NCI-H1417 treated with DMSO at 0.1 percent for 48 hours (cell line): Measurements from ENCODE around the gene RBMS2.
"Not testable (repeated sequence)": the region's sequence is repeated elsewhere in the genome, so short reads cannot be mapped to it uniquely, and the experiment has no call there.

Experiments
- DNase-seq: peaks from one replicate; lab custom pipeline; 2025; lab: John Stamatoyannopoulos, UW

The RBMS2 gene

DNA sequence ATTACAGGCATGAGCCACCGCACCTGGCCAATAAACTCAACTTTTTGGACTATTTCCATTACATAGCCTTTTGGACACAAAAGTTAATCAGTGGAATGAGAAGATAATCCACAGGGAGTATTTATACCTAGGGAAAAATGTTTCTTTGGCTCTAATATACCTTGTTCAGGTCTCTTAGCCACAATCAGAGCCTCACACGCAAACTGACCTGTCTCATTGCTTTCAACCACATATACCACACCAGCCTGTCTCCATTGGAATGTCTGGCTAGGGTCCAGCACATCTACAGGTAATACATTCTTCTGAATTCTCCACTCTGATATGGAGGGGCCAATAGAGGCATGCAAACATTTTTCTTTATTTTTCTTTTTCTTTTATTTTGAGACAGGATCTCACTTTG lies 3.8 kb upstream of the RBMS2 start:
- DNase-seq, result no peak

DNA sequence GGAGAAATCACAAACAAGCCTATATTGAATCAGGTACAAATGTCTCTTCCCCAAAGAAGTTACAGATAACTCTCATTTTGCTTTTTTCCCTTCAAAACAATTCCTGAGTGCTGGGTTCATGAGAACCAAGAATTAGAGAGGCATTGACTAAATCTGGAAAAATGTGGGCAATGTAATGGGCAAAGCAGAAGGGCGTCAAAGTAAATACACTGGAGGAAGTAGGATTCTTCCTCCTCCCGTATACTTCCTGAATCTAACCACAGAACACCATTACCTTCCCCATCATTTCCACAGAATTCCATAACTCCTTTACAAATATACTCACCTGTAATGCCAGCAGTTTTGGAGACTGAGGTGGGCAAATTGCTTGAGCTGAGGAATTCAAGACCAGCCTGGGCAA lies 3.0 kb upstream of the RBMS2 start:
- no peak for DNase-seq

DNA sequence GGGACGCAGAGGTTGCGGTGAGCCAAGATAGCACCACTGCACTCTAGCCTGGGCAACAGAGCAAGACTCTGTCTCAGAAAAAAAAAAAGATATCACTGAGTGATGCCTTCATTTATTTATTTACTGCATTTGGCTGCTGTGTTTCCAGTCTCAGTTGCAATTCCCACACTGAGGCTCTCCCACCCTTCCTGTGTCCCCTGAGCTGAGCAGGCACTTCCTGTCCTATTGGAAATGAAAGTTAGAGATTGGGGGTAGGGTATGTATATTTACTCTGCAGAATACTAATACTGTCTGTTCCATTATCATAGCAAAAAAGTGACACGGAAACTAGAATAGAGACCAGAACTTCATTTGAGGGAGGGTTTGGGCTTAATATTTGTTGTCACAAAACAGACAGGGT lies 1.6 kb upstream of the RBMS2 start:
- DNase-seq, result no peak

DNA sequence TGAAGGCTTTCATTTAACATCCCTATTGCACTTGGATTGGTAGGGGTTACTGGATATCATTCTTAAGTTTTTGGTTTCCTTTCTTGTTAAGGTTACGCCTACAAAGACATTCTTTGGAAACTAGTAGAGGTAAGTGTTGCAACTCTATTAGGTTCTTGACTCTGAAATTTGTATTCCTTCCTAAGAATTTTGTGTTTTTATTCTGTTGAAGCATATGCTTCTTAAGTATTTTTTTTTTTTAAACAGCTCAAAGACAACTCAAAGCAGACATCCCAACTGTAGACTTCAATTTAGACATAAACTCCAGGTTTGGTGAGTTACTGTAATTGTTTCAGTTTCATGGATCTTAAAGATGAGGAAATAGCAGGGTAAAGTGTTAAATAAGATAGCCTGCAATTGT lies 1.1 kb upstream of the RBMS2 start:
- no peak for DNase-seq

DNA sequence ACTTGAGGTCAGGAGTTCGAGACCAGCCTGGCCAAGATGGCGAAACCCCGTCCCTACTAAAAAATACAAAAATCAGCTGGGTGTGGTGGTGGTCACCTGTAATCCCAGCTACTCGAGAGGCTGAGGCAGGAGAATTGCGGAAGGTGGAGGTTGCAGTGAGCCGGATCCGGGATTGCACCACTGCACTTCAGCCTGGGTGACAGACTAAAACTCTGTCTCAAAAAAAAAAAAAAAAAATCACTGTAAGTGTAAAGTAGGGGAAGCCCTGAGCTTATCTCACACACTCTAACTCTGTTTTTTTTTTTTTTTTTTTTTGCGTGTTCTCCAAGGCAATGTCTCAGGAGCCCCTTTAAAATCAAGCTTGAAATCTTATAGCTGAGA lies 421 bp upstream of the RBMS2 start:
- DNase-seq, result no peak

DNA sequence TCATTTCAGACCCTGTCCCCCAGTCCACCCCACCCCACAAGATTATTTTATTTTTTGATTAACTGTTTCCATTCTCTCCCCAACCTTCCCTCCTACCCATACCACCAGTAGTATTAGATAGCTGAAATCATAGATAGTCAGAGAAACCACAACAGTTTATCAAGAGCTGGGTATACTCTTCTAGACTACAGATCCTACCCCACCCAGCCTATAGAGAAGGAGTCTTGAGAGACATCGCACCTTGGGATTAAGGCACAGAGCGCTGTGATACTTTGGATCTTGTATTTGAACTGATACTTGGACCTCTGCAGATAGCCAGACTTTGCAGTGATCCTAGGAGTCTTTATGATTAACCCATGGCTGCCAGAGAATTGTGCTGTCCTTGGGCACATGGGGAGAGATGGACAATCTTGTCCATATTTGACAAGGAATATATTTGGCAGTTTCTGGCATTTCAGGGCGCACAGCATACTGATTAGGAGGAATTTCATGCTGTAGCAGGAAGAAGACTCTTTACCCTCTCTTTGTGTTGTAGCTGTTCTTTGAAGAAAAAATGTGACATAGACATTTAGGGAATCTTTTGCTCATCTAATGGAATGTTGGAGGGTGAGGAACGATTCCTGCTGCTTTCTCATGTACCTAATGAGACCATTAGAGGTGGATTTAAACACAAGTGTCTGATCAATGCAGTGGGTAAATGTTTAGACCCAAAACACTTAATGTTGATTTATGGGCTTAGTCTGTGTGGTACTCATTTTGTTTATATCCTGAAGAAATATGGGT lies 982 bp downstream of the RBMS2 start:
- no peak for DNase-seq

DNA sequence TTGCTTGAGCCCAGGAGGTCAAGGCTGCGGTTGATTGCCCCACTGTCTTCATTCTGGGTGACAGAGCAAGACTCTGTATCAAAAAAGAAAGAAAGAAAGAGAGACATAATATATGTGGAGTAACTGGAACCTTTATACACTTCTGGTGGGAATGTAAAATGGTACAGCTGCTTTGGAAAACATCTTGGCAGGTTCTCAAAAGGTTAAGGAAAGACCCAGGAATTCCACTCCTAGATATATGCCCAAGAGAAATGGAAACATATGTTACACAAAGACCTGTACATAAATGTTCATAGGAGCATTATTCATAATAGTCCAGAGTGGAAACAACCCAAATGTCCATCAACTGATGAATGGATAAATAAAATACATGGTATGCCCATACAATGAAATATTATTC lies 7.2 kb downstream of the RBMS2 start:
- DNase-seq, result no peak

DNA sequence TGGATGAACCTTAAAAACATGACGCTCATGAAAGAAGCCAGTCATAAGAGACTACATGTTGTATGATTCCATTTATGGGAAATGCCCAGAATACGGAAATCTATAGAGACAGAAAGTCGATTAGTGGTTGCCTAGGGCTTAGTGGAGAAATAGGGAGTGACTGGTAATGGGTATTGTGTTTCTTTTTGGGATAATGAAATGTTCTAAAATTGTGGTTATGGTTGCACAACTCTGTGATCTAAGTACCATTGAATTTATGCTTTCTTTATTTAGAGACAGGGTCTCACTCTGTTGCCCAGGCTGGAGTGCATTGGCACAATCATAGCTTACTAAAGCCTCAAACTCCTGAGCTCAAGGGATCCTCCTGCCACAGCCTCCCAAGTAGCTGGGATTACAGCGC lies 8.0 kb downstream of the RBMS2 start:
- DNase-seq, result no peak

DNA sequence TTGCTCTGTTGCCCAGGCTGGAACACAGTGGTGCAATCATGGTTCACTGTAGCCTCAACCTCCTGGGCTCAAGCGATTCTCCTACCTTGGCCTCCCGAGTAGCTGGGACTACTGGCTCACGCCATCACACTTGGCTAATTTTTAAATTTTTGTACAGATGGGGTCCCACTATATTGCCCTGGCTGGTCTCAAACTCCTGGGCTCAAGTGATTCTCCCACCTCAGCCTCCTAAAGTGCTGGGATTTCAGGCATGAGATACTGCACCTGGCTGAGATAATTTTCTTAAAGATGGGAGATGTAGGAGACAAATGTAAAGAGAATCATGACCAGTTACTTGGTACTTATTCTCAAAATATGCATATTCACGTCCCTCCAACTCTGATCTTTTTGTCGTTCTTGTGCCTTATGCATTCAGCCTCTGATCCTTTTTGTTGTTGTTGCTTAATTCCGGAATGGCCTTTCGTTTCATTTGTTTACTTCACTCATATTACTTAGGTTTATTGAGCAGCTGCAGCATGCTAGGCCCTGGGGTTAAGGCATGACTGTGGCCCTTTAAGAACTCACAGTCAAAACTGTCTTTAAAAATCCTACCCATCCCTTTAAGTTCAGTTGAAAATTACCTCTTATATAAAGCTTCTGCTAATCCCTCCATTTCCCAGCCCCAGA lies 8.9 kb downstream of the RBMS2 start:
- DNase-seq, result no peak

DNA sequence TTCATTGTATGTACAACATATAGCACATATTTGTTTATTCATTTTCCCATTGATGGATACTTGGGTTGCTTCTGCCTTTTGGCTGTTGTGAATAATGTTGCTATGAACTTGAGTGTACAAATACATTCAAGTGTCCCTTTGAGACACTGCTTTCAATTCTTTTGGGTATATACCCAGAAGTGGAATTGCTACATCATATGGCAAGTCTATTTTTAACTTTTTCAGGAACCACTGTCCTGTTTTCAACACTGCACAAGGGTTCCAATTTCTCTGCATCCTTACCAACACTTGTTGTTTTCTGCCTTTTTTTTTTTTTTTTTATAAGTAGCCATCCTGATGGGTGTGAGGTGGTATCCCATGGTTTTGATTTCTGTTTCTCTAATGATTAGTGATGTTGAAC lies 15.9 kb downstream of the RBMS2 start:
- no peak for DNase-seq

DNA sequence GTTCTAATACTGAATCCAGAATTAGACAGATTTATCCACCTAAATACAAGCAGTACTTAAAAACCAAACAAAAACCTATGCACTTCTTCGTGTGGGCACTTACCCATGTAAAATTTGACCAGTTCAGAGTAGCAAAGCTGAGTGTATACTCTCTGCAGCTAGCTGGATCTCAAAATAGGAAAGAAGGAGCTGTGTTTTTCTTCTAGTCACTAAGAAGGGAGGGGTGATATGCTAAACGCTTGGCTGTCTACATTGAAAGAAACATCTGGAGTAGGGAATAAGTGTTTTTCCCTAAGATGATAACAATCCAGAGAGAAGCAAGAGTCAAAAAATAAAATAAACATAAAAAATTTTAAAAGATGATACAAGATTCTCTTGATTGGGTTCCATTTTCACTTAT lies 20.0 kb downstream of the RBMS2 start:
- DNase-seq, result no peak

DNA sequence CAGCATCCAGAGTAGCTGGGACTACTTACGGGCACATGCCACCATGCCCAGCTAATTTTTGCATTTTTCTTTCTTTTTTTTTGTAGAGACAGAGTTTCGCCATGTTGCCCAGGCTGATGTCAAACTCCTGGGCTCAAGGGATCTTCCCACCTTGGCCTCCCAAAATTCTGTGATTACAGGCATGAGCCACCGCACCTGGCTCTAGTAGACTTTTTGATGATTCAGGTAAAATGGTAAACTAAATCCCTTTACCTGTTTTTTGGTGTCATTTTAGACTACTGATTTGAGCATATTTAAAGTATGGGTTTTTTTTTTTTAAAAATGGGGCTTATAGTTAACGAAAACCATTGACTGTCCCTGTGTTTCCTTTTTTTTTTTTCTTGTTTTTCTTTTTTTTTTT lies 20.5 kb downstream of the RBMS2 start:
- no peak for DNase-seq

DNA sequence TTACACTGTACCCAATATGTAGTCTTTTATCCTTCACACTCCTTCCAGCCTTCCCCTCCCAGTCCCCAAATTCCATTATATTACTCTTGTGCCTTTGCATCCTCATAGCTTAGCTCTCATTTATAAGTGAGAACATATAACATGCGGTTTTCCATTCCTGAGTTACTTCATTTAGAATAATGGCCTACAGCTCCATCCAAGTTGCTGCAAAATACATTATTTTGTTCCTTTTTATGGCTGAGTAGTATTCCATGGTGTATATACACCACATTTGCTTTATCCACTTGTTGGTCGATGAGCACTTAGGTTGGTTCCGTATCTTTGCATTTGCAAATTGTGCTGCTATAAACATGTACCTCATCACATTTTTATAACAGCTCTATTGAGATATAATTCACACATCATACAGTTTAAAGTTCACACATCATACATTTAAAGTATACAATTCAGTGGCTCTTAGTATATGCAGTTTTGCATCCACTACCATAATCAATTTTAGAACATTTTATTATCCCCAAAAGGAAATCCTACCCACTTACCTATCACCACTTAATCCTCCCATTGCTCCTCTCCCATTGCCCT lies 23.5 kb downstream of the RBMS2 start:
- no peak for DNase-seq

DNA sequence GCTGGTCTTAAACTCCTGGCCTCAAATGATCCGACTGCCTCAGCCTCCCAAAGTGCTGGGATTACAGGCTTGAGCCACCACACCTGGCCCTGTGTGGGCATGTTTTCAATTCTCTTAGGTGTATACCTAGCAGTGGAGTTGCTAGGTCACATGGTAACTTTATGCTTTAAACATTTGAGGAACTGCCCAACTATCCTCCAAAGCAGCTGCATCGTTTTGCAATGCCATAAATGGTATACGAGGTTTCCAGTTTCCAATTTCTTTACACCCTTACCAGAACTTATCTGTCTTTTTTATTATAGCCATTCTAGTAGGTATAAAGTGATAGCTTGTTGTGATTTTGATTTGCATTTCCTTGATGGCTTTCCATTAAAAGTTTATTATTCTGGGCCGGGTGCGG lies 25.1 kb downstream of the RBMS2 start:
- DNase-seq, result no peak

DNA sequence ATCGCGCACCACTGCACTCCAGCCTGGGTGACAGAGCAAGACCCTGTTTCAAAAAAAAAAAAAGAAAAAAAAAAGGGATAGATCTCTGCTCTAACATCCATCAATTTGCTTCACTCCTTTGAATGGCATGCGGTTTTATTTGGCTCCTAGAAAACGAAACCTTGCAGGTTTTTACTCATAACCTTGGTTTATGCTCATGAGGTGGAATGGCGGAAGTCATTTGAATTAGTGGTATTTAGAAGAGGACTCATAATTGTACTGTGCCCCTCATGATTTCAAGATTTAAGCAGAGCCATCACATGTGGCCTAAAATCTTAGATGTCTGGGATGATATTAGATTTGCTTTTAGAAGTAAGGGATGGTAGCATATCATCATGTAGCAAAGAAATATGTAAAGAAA lies 29.4 kb downstream of the RBMS2 start:
- no peak for DNase-seq

DNA sequence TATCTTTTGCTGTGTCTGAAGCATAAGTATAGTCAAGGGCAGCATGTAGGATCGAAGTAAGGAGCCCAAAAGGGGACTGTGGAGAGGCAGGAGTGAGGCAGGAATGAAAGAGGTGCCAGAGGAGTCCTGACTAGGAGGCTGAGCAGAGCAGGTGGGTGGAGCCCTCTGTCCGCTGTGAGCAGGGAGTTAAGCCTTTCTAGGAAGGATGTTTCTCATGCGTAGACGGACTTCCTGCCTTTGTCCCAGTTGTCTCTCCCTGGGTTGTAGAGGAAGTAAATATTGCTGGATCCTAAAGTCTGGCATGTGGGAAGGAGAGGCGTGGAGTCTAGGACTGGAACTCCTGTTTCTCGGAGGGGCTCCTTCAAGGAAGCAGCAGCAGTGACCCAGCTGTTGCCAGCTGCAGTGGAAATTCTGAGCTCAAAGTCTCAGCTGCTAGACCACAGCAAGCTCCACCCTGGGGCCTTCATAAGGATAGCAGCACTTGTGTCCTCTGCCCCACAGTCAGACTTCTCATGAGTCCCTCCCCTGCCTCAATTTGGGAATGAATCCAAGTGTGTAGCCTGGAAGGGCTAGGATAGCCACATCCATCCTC lies 44.0 kb downstream of the RBMS2 start:
- DNase-seq, result no peak

DNA sequence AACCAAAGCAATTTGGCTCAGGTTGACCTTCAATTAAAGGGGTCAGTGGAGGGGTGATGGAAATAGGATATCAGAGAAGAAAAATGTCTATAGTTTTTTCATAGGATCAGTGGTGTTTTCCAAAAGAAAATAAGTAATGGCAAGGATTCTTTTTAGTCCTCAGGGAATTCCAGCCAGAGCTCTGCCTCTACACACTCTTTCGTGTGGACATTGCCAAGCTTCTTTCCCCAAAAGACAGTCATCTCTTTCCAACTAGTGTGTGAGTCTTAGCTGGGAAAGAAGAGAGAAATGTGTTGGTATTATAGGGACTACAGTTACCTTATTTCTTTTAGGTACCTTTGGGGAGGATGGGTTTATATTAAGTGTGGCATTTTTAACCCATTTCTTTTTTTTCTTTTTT lies 46.5 kb downstream of the RBMS2 start:
- DNase-seq, result no peak

DNA sequence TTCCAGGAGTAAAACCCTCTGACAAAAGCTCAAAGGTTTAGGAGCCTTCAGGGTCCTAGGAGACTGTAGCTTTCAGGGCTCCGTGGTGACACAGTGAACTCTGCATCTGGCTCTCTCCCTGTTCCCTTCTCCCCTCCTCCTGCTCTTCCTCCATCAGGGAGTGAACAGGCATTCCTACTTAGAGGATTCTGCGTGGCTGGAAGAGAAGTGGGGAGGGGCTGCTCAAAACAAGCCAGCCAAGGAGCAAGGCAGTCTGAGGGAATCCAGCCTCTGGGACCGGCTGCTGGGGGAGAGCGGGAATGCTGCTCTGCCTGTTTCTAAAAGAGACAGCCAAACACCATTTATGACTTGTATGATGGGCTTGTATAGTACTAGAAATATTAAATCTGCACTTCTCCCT lies 49.5 kb downstream of the RBMS2 start:
- no peak for DNase-seq

DNA sequence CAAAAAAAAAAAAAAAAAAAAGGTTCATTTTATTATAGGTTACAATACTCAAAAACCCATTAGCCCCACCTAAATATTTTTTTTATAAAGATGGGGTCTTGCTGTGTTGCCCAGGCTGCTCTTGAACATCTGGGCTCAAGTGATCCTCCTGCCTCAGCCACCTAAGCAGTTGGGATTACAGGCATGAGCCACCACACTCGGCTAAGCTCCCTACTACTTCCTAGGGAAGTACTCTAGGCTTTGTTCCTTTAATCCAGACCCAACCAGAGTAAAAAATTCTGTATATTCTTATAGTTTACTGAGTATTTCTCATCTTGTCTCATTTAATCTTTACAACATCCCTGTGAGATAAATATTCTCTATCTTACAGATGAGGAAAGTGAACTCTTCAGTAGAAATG lies 50.7 kb downstream of the RBMS2 start:
- no peak for DNase-seq

DNA sequence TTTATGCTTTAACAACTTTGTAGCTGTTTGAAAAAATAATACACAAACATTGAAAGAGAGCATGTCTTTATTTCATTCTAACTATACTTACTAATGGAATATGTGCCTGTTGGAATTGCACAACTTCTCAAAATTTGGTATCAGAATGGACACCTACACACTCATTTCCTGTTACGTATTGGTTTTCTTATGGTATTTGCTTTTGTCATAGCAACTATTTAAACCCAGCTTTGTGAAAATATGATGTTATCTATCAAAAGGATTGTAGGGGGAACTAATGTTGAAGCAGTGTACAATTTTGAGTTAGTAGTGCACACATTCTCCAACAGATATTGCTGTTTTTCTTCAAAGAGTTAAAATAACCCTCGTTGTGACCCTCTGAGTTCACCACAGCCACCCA lies 52.6 kb downstream of the RBMS2 start:
- DNase-seq, result no peak

DNA sequence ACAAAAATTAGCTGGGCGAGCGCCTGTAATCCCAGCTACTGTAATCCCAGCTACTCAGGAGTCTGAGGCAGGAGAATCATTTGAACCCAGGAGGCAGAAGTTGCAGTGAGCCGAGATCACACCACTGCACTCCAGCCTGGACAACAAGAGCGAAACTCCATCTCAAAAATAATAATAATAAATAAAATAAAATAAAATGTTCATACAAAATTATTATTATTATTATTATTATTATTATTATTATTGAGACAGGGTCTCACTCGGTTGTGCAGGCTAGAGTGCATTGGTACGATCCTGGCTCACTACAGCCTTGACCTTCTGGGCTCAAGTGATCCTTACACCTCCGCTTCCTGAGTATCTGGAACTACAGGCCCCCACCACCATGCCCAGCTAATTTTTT lies 55.6 kb downstream of the RBMS2 start:
- DNase-seq, result not testable (repeated sequence)

DNA sequence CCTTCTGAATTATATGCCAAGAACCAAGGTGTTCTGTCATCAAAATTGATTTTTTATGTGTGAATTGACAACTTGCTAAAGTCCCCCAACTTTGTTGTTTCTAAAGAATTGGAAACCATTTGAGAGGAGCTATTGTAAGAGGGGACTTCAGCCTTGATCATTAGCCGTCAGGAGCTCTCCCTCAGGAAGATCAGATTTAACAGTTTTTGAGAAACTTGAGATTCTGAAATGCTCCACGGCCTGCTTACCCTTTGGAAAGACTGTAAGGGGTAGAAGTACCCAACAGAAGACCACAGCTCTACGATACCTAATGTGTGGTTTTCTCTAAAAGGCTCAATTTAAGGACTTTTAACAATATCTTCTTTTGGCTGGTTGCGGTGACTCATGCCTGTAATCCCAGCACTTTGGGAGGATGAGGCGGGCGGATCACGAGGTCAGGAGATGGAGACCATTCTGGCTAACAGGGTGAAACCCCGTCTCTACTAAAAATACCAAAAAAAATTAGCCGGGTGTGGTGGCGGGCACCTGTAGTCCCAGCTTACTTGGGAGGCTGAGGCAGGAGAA lies 57.4 kb downstream of the RBMS2 start:
- no peak for DNase-seq
